Spinal cord (tissue), 10 donors: Measurements from ENCODE around the gene MYO15B. TPM values are rescaled to one million over a fixed set of nuclear protein-coding genes. Genes with fewer than 3 reads are reported as not detected.
"Not testable (repeated sequence)": the region's sequence is repeated elsewhere in the genome, so short reads cannot be mapped to it uniquely, and the experiment has no call there.

Experiments used
- DNase-seq, 6 donors: peaks; one replicate each; pipeline versions ENCODE4 v3.0.0 to v3.0.0-alpha.2; 2013 to 2015; ENCODE audit warnings: low spot score in 6 of 6, low read depth in 4 of 6
- H3K27ac ChIP-seq: one replicate; pipeline ENCODE4 v1.5.1; 2013; ENCODE audit warnings: low read depth, low read length, control low read depth
- H3K27me3 ChIP-seq: one replicate; pipeline ENCODE4 v1.6.1; 2013; ENCODE audit warnings: low read length; ENCODE audit not compliant: control insufficient read depth, insufficient read depth
- H3K36me3 ChIP-seq: one replicate; pipeline ENCODE4 v1.6.1; 2013; ENCODE audit warnings: low read length; ENCODE audit not compliant: control insufficient read depth, insufficient read depth
- H3K4me1 ChIP-seq: one replicate; pipeline ENCODE4 v1.6.1; 2013; ENCODE audit warnings: low read length; ENCODE audit not compliant: control insufficient read depth, insufficient read depth
- H3K4me3 ChIP-seq: one replicate; pipeline ENCODE4 v1.5.1; 2013; ENCODE audit warnings: low read depth, low read length, control low read depth
- H3K9me3 ChIP-seq: one replicate; pipeline ENCODE4 v1.6.1; 2013; ENCODE audit warnings: low read length; ENCODE audit not compliant: control insufficient read depth, insufficient read depth
- WGBS: methylation state at CpG from one replicate; pipeline ENCODE4 v1.1.5; 2013; ENCODE audit warnings: missing lambda C conversion rate; ENCODE audit not compliant: insufficient coverage; 5-methylcytosine and 5-hydroxymethylcytosine counted together
- polyA plus RNA-seq, 2 donors: library from polyadenylated mRNA; unstranded; fragments of 120-200 nt; gene quantifications; one replicate each; pipeline ENCODE4 v1.2.1, GENCODE V29; 2013; ENCODE audit not compliant: insufficient read length in 2 of 2
- total RNA-seq, 2 donors: library from RNA; depleted of rRNA in 1 of 2; stranded (reverse); fragments of 120-200 nt in 1 of 2; fragments of >200 nt in 1 of 2; gene quantifications; one replicate each; pipeline versions ENCODE4 v1.2.3 to v1.2.4, GENCODE V29; 2013 to 2014
- donor health status: healthy.

The MYO15B gene
- total and polyA plus RNA-seq, 4 donors = 38.9 to 148 (median 98.8) TPM

- no peak for DNase-seq
- H3K4me3 ChIP-seq = no peak overlapping the region
- H3K4me1 ChIP-seq = peaks cover 33% of the 10 kb centered on the region
- no peaks in the 10 kb centered on the region for H3K9me3 ChIP-seq
- H3K27ac ChIP-seq = no peak overlapping the region
- H3K36me3 ChIP-seq = peaks cover 26% of the 10 kb centered on the region
- no peaks in the 10 kb centered on the region for H3K27me3 ChIP-seq
- WGBS = 91% methylated on average over 12 of the region's 12 CpGs
Observed at GRCh38 chr17:75590849-75591721, 3.5 kb downstream of the MYO15B start.

GRCh38 chr17:75591722-75592302 is 4.2 kb downstream of the MYO15B start:
- H3K9me3 ChIP-seq = no peaks in the 10 kb centered on the region
- H3K4me1 ChIP-seq = peaks cover 33% of the 10 kb centered on the region
- H3K36me3 ChIP-seq = peaks cover 29% of the 10 kb centered on the region
- 97% methylated on average over 6 of the region's 7 CpGs for WGBS
- H3K4me3 ChIP-seq = no peak overlapping the region
- DNase-seq = no peak
- H3K27ac ChIP-seq = no peak overlapping the region
- H3K27me3 ChIP-seq = no peaks in the 10 kb centered on the region

GRCh38 chr17:75592348-75593020 is 4.9 kb downstream of the MYO15B start:
- Histone ChIP-seq H3K9me3 (no peaks in the 10 kb centered on the region), H3K4me3 (no peak overlapping the region), H3K4me1 (peaks cover 27% of the 10 kb centered on the region), H3K36me3 (peaks cover 29% of the 10 kb centered on the region), H3K27me3 (no peaks in the 10 kb centered on the region), H3K27ac (no peak overlapping the region)
- no peak for DNase-seq
- 85% methylated on average over 10 of the region's 17 CpGs for WGBS

- not testable (repeated sequence) for H3K27ac ChIP-seq, DNase-seq, H3K9me3 ChIP-seq, H3K4me3 ChIP-seq, H3K27me3 ChIP-seq
- peaks cover 29% of the 10 kb centered on the region for H3K36me3 ChIP-seq
- peaks cover 19% of the 10 kb centered on the region for H3K4me1 ChIP-seq
- 87% methylated on average over 6 of the region's 9 CpGs for WGBS
Observed at GRCh38 chr17:75593430-75593829, 5.8 kb downstream of the MYO15B start.

GRCh38 chr17:75594499-75595283 is 7.1 kb downstream of the MYO15B start:
- Histone ChIP-seq H3K27ac (no peak overlapping the region), H3K36me3 (peaks cover 29% of the 10 kb centered on the region)
- 74% methylated on average over 27 of the region's 28 CpGs for WGBS

GRCh38 chr17:75595284-75595919 is 7.8 kb downstream of the MYO15B start:
- Histone ChIP-seq H3K27ac (no peak overlapping the region), H3K27me3 (no peaks in the 10 kb centered on the region)
- WGBS = 75% methylated on average over 11 of the region's 13 CpGs

More at GRCh38 chr17:75594499-75595283, 7.1 kb downstream of the MYO15B start:
- Histone ChIP-seq H3K9me3 (no peaks in the 10 kb centered on the region), H3K27me3 (no peaks in the 10 kb centered on the region), H3K4me3 (no peak overlapping the region), H3K4me1 (peaks cover 12% of the 10 kb centered on the region)
- DNase-seq = no peak

GRCh38 chr17:75595920-75596313 is 8.3 kb downstream of the MYO15B start:
- H3K4me1 ChIP-seq = no peaks in the 10 kb centered on the region
- no peak overlapping the region for H3K4me3 ChIP-seq
- H3K27ac ChIP-seq = no peak overlapping the region
- peaks cover 21% of the 10 kb centered on the region for H3K36me3 ChIP-seq
- no peak for DNase-seq
- no peaks in the 10 kb centered on the region for H3K9me3 ChIP-seq
- 74% methylated on average over 6 of the region's 6 CpGs for WGBS
- H3K27me3 ChIP-seq = no peaks in the 10 kb centered on the region

More at GRCh38 chr17:75595284-75595919, 7.8 kb downstream of the MYO15B start:
- DNase-seq = no peak
- H3K36me3 ChIP-seq = peaks cover 26% of the 10 kb centered on the region
- H3K4me1 ChIP-seq = peaks cover 4% of the 10 kb centered on the region
- H3K9me3 ChIP-seq = no peaks in the 10 kb centered on the region
- no peak overlapping the region for H3K4me3 ChIP-seq

GRCh38 chr17:75596320-75597087 is 8.9 kb downstream of the MYO15B start:
- Histone ChIP-seq H3K9me3 (no peaks in the 10 kb centered on the region), H3K27ac (no peak overlapping the region), H3K27me3 (no peaks in the 10 kb centered on the region), H3K36me3 (peaks cover 18% of the 10 kb centered on the region), H3K4me1 (no peaks in the 10 kb centered on the region), H3K4me3 (no peak overlapping the region)
- 86% methylated on average over 16 of the region's 17 CpGs for WGBS
- no peak for DNase-seq
